ENCODE results near the gene CDK5RAP2.
"Not testable (repeated sequence)": the region's sequence is repeated elsewhere in the genome, so short reads cannot be mapped to it uniquely, and the experiment has no call there.

CDK5RAP2 gene

GRCh38 chr9:120524863-120525262 lies 55.1 kb downstream of the CDK5RAP2 start:
- no peak for DNase-seq
- in situ Hi-C loops (cut with MboI; ENCODE audit: low pct_unique_long_range_greater_than_20kb, low sequenced_read_pairs) = no loop called here

GRCh38 chr9:120524038-120524437 lies 55.9 kb downstream of the CDK5RAP2 start:
- DNase-seq = no peak
- in situ Hi-C loops (cut with MboI; ENCODE audit: low pct_unique_long_range_greater_than_20kb, low sequenced_read_pairs) = no loop called here

GRCh38 chr9:120522558-120522957 lies 57.4 kb downstream of the CDK5RAP2 start:
- in situ Hi-C loops (cut with MboI; ENCODE audit: low pct_unique_long_range_greater_than_20kb, low sequenced_read_pairs) = no loop called here

GRCh38 chr9:120522032-120522431 lies 57.9 kb downstream of the CDK5RAP2 start:
- in situ Hi-C loops (cut with MboI; ENCODE audit: low pct_unique_long_range_greater_than_20kb, low sequenced_read_pairs) = no loop called here
- DNase-seq = no peak

More at GRCh38 chr9:120522558-120522957, 57.4 kb downstream of the CDK5RAP2 start:
- no peak for DNase-seq

GRCh38 chr9:120521101-120521500 lies 58.9 kb downstream of the CDK5RAP2 start:
- in situ Hi-C loops (cut with MboI; ENCODE audit: low pct_unique_long_range_greater_than_20kb, low sequenced_read_pairs) = no loop called here
- no peak for DNase-seq

- DNase-seq; in situ Hi-C loops (cut with MboI; ENCODE audit: low pct_unique_long_range_greater_than_20kb, low sequenced_read_pairs): not testable (repeated sequence)
Measured at GRCh38 chr9:120515996-120516395, 64.0 kb downstream of the CDK5RAP2 start.

GRCh38 chr9:120515481-120515880 lies 64.5 kb downstream of the CDK5RAP2 start:
- DNase-seq; in situ Hi-C loops (cut with MboI; ENCODE audit: low pct_unique_long_range_greater_than_20kb, low sequenced_read_pairs): not testable (repeated sequence)

GRCh38 chr9:120514405-120514804 lies 65.6 kb downstream of the CDK5RAP2 start:
- in situ Hi-C loops (cut with MboI; ENCODE audit: low pct_unique_long_range_greater_than_20kb, low sequenced_read_pairs) = no loop called here
- no peak for DNase-seq

GRCh38 chr9:120513825-120514396 lies 66.1 kb downstream of the CDK5RAP2 start:
- DNase-seq = no peak
- in situ Hi-C loops (cut with MboI; ENCODE audit: low pct_unique_long_range_greater_than_20kb, low sequenced_read_pairs) = no loop called here

- in situ Hi-C loops (cut with MboI; ENCODE audit: low pct_unique_long_range_greater_than_20kb, low sequenced_read_pairs) = no loop called here
- DNase-seq = no peak
Measured at GRCh38 chr9:120510816-120511215, 69.2 kb downstream of the CDK5RAP2 start.

GRCh38 chr9:120507936-120508510 lies 71.9 kb downstream of the CDK5RAP2 start:
- DNase-seq = no peak
- in situ Hi-C loops (cut with MboI; ENCODE audit: low pct_unique_long_range_greater_than_20kb, low sequenced_read_pairs) = no loop called here

GRCh38 chr9:120505186-120505585 lies 74.8 kb downstream of the CDK5RAP2 start:
- DNase-seq = no peak
- in situ Hi-C loops (cut with MboI; ENCODE audit: low pct_unique_long_range_greater_than_20kb, low sequenced_read_pairs) = no loop called here

GRCh38 chr9:120500733-120501132 lies 79.2 kb downstream of the CDK5RAP2 start:
- DNase-seq = no peak
- in situ Hi-C loops (cut with MboI; ENCODE audit: low pct_unique_long_range_greater_than_20kb, low sequenced_read_pairs) = no loop called here

- in situ Hi-C loops (cut with MboI; ENCODE audit: low pct_unique_long_range_greater_than_20kb, low sequenced_read_pairs); DNase-seq: not testable (repeated sequence)
Measured at GRCh38 chr9:120497865-120498264, 82.1 kb downstream of the CDK5RAP2 start.

- in situ Hi-C loops (cut with MboI; ENCODE audit: low pct_unique_long_range_greater_than_20kb, low sequenced_read_pairs); DNase-seq: not testable (repeated sequence)
Measured at GRCh38 chr9:120496438-120496837, 83.5 kb downstream of the CDK5RAP2 start.

GRCh38 chr9:120490888-120491595 lies 88.9 kb downstream of the CDK5RAP2 start:
- in situ Hi-C loops (cut with MboI; ENCODE audit: low pct_unique_long_range_greater_than_20kb, low sequenced_read_pairs) = no loop called here
- DNase-seq = peak; percentile 58

GRCh38 chr9:120486835-120487234 lies 93.1 kb downstream of the CDK5RAP2 start:
- DNase-seq = no peak
- in situ Hi-C loops (cut with MboI; ENCODE audit: low pct_unique_long_range_greater_than_20kb, low sequenced_read_pairs) = no loop called here

GRCh38 chr9:120486347-120486746 lies 93.6 kb downstream of the CDK5RAP2 start:
- no peak for DNase-seq
- in situ Hi-C loops (cut with MboI; ENCODE audit: low pct_unique_long_range_greater_than_20kb, low sequenced_read_pairs) = no loop called here

GRCh38 chr9:120485788-120486187 lies 94.2 kb downstream of the CDK5RAP2 start:
- in situ Hi-C loops (cut with MboI; ENCODE audit: low pct_unique_long_range_greater_than_20kb, low sequenced_read_pairs) = no loop called here
- no peak for DNase-seq

- in situ Hi-C loops (cut with MboI; ENCODE audit: low pct_unique_long_range_greater_than_20kb, low sequenced_read_pairs) = no loop called here
Measured at GRCh38 chr9:120484162-120484561, 95.8 kb downstream of the CDK5RAP2 start.

More at GRCh38 chr9:120484162-120484561, 95.8 kb downstream of the CDK5RAP2 start:
- no peak for DNase-seq

Data from KBM-7 (cell line).